ENCODE data around the gene SKI. TPM values are rescaled to one million over a fixed set of nuclear protein-coding genes. Genes with fewer than 3 reads are reported as not detected.
"Not testable (repeated sequence)": the region's sequence is repeated elsewhere in the genome, so short reads cannot be mapped to it uniquely, and the experiment has no call there.

SKI gene
- total and polyA plus RNA-seq, 2 of the 8 experiments (the other 6 are each of a cell fraction or from before 2014, with no cell fraction given) = 8.3 to 87.6 TPM

DNA sequence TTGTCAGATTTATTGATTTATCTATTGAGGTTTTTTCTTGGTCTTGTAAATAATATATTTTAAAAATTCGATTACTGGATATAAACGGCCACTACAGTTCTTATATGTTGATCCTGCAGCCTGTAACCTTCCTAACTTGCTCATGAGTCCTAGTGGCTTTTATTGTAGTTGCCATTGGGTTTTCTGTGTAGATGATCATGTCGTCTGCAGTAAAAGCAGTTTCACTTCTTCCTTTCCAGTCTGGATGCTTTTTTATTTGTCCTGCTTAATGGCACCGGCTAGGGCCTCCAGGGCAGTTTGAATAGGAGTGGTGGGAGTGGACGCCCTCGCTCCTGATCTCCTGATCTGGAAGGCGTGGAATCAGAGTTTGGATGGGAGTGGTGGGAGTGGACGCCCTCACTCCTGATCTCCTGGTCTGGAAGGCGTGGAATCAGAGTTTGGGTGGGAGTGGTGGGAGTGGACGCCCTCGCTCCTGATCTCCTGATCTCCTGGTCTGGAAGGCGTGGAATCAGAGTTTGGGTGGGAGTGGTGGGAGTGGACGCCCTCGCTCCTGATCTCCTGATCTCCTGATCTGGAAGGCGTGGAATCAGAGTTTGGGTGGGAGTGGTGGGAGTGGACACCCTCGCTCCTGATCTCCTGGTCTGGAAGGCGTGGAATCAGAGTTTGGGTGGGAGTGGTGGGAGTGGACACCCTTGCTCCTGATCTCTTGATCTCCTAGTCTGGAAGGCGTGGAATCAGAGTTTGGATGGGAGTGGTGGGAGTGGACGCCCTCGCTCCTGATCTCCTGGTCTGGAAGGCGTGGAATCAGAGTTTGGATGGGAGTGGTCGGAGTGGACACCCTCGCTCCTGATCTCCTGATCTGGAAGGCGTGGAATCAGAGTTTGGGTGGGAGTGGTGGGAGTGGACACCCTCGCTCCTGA lies 33.6 kb downstream of the SKI start:
- H3K27ac ChIP-seq (ENCODE audit: low read depth, low read length); H2BK5ac ChIP-seq (ENCODE audit: low read depth, low read length); H2BK20ac ChIP-seq (ENCODE audit: low read length); H4K91ac ChIP-seq (replicated peaks; ENCODE audit: insufficient read length, low read length); H3K36me3 ChIP-seq (ENCODE audit: control insufficient read depth in 2 of 4, insufficient read depth in 4 of 4, low read length in 3 of 4); H2BK12ac ChIP-seq (ENCODE audit: low read depth, low read length); H3K18ac ChIP-seq (ENCODE audit: extremely low read depth, low read length); H2BK15ac ChIP-seq (ENCODE audit: low read length); H2BK120ac ChIP-seq (replicated peaks; ENCODE audit: low read depth, low read length); H3K9me3 ChIP-seq (ENCODE audit: insufficient read depth in 2 of 2, low read depth in 1 of 2, low read length in 1 of 2); H3K27me3 ChIP-seq (replicated peaks in 1 of 4; ENCODE audit: control insufficient read depth in 3 of 4, extremely low read depth in 1 of 4, insufficient read depth in 3 of 4, low read length in 3 of 4); H3K4ac ChIP-seq (replicated peaks; ENCODE audit: insufficient read length, low read depth, low read length); H4K8ac ChIP-seq (ENCODE audit: extremely low read depth, insufficient read depth, low read length); H3K56ac ChIP-seq (replicated peaks; ENCODE audit: insufficient read length, low read depth, low read length); H3K4me2 ChIP-seq (ENCODE audit: insufficient read depth in 1 of 2, low read depth in 2 of 2, low read length in 2 of 2); DNase-seq (ENCODE audit: low read depth in 1 of 2, low spot score in 2 of 2); H2AFZ ChIP-seq (ENCODE audit: low read length); H3K9ac ChIP-seq (replicated peaks in 1 of 4; ENCODE audit: extremely low read depth in 1 of 4, low read depth in 3 of 4, low read length in 3 of 4); H4K5ac ChIP-seq (ENCODE audit: insufficient read length, low read depth, low read length); H3K23ac ChIP-seq (ENCODE audit: insufficient read length); H3K23me2 ChIP-seq (ENCODE audit: low read depth, low read length); H3K14ac ChIP-seq (ENCODE audit: insufficient read length); H3K4me3 ChIP-seq (ENCODE audit: extremely low read depth in 1 of 4, insufficient read depth in 2 of 4, low read depth in 3 of 4, low read length in 4 of 4); H2AK5ac ChIP-seq (ENCODE audit: low read depth, low read length); FAIRE-seq: not testable (repeated sequence)
- peaks cover 19 to 29% of the 10 kb centered on the region in 2 experiments for H4K20me1 ChIP-seq (replicated peaks in 1 of 2; ENCODE audit: control insufficient read depth in 1 of 2, insufficient read depth in 2 of 2, low read length in 2 of 2)
- WGBS, 2 experiments (ENCODE audit: extremely low coverage in 1 of 2, insufficient coverage in 1 of 2, insufficient read length in 1 of 2, insufficient replicate concordance in 2 of 2, low coverage in 1 of 2, low lambda C conversion rate in 2 of 2, missing lambda C conversion rate in 1 of 2) = 82% methylated on average over 5 of the region's 25 CpGs; no CpG with 5 or more reads in 1 of the 2 experiments
- ChIA-PET POLR2A (ENCODE audit: partially characterized antibody) (interaction anchor here (1.5 kb wide), 1 partner anchor 33 kb away, joined by 3 read pairs; no protein-coding TSS in a partner anchor), CTCF (ENCODE audit: partially characterized antibody) (interaction anchor here (0.6 to 1.3 kb wide), 4 partner anchors 10 to 50 kb away, joined by 3 to 4 read pairs (median 4); no protein-coding TSS in a partner anchor)
- peaks cover 26 to 99% of the 10 kb centered on the region in 2 experiments for H3K79me2 ChIP-seq (ENCODE audit: control insufficient read depth in 1 of 2, insufficient read depth in 2 of 2, low read length in 2 of 2)
- H3K79me1 ChIP-seq (ENCODE audit: low read depth, low read length) = peaks cover 20% of the 10 kb centered on the region
- H3K4me1 ChIP-seq (replicated peaks in 1 of 4; ENCODE audit: control insufficient read depth in 3 of 4, insufficient read depth in 4 of 4, low read length in 3 of 4) = peaks cover 0 to 14% (median 4%) of the 10 kb centered on the region in 4 experiments; a peak in 5 of 7 replicates

Measured in H1 (cell line).